CD14-positive monocyte (primary cell): Measurements from ENCODE around the gene YARS2. TPM values are rescaled to one million over a fixed set of nuclear protein-coding genes. Genes with fewer than 3 reads are reported as not detected.

Experiments
- DNase-seq, 3 donors: peaks; one replicate each; pipeline ENCODE4 v3.0.0-alpha.2; 2011 to 2022
- H2AFZ ChIP-seq: 2 replicates; pipeline ENCODE4 v1.6.0; 2012; ENCODE audit warnings: mild to moderate bottlenecking, low read depth, low read length, inconsistent platforms; ENCODE audit not compliant: insufficient read depth, poor library complexity, severe bottlenecking
- H3K27ac ChIP-seq, 2 donors: 1 replicate in 1 of 2; 2 replicates in 1 of 2; pipeline ENCODE4 v1.5.1; 2012 to 2013; ENCODE audit warnings: low read length in 2 of 2, control low read depth in 1 of 2, inconsistent platforms in 1 of 2, low read depth in 1 of 2, mild to moderate bottlenecking in 1 of 2
- H3K27me3 ChIP-seq, 2 donors: one replicate each; pipeline versions ENCODE4 v1.6.0 to v1.6.1; 2011 to 2013; ENCODE audit warnings: low read length in 2 of 2; ENCODE audit not compliant: control insufficient read depth in 2 of 2, insufficient read depth in 2 of 2
- H3K36me3 ChIP-seq, 2 donors: replicated peaks in 1 of 2; 1 replicate in 1 of 2; 2 replicates in 1 of 2; pipeline versions ENCODE4 v1.5.1 to v1.6.1; 2012 to 2013; ENCODE audit warnings: low read length in 2 of 2, control low read depth in 1 of 2, inconsistent platforms in 1 of 2, mild to moderate bottlenecking in 1 of 2; ENCODE audit not compliant: insufficient read depth in 2 of 2, control insufficient read depth in 1 of 2
- H3K4me1 ChIP-seq, 2 donors: 1 replicate in 1 of 2; 2 replicates in 1 of 2; pipeline versions ENCODE4 v1.5.1 to v1.6.1; 2012 to 2013; ENCODE audit warnings: low read length in 2 of 2, control low read depth in 1 of 2, inconsistent platforms in 1 of 2, mild to moderate bottlenecking in 1 of 2, moderate library complexity in 1 of 2; ENCODE audit not compliant: insufficient read depth in 2 of 2, control insufficient read depth in 1 of 2
- H3K4me2 ChIP-seq: replicated peaks from 2 replicates; pipeline ENCODE3; 2012; ENCODE audit warnings: low read length, moderate library complexity, mild to moderate bottlenecking; ENCODE audit not compliant: poor library complexity, severe bottlenecking; ENCODE audit errors: extremely low read depth
- H3K4me3 ChIP-seq, 3 experiments: fragments of 200-600 bp in 1 of 3; sonication (generic) in 1 of 3; replicated peaks in 1 of 3; 1 replicate in 2 of 3; 2 replicates in 1 of 3; pipeline ENCODE4 v1.5.1; 2011 to 2013; ENCODE audit warnings: low read length in 3 of 3, mild to moderate bottlenecking in 3 of 3, control low read depth in 2 of 3, low read depth in 2 of 3, inconsistent platforms in 1 of 3, moderate library complexity in 1 of 3
- H3K79me2 ChIP-seq: 2 replicates; pipeline ENCODE4 v1.6.0; 2012; ENCODE audit warnings: mild to moderate bottlenecking, control low read depth, inconsistent platforms, low read length, moderate library complexity; ENCODE audit not compliant: insufficient read depth
- H3K9ac ChIP-seq: 2 replicates; pipeline ENCODE4 v1.6.0; 2017; ENCODE audit warnings: low read length, mild to moderate bottlenecking; ENCODE audit not compliant: insufficient read depth, poor library complexity, severe bottlenecking
- H3K9me3 ChIP-seq, 2 donors: replicated peaks in 1 of 2; 1 replicate in 1 of 2; 2 replicates in 1 of 2; pipeline versions ENCODE4 v1.5.1 to v1.6.1; 2012 to 2013; ENCODE audit warnings: low read length in 2 of 2, control low read depth in 1 of 2; ENCODE audit not compliant: control insufficient read depth in 1 of 2, insufficient read depth in 1 of 2
- H4K20me1 ChIP-seq: 2 replicates; pipeline ENCODE4 v1.6.0; 2012; ENCODE audit warnings: mild to moderate bottlenecking, low read length, control low read depth, moderate library complexity; ENCODE audit not compliant: insufficient read depth
- H3K27ac Mint-ChIP-seq, 7 donors: one replicate each; pipeline ENCODE4 v1.8.0; 2020; ENCODE audit warnings: mild to moderate bottlenecking in 7 of 7, mixed read lengths in 7 of 7, moderate library complexity in 6 of 7, inconsistent platforms in 2 of 7
- H3K27me3 Mint-ChIP-seq, 3 donors: one replicate each; pipeline ENCODE4 v1.8.0; 2021 to 2022; ENCODE audit warnings: low read depth in 3 of 3, mild to moderate bottlenecking in 3 of 3, mixed read lengths in 3 of 3, moderate library complexity in 3 of 3, inconsistent platforms in 1 of 3
- H3K36me3 Mint-ChIP-seq, 2 donors: one replicate each; pipeline ENCODE4 v1.8.0; 2020; ENCODE audit warnings: mixed read lengths in 2 of 2, inconsistent platforms in 1 of 2, mild to moderate bottlenecking in 1 of 2
- H3K4me1 Mint-ChIP-seq: one replicate; pipeline ENCODE4 v1.8.0; 2020; ENCODE audit warnings: mild to moderate bottlenecking, mixed read lengths
- H3K4me3 Mint-ChIP-seq, 2 donors: one replicate each; pipeline ENCODE4 v1.8.0; 2020; ENCODE audit warnings: mild to moderate bottlenecking in 2 of 2, mixed read lengths in 2 of 2, moderate library complexity in 1 of 2
- H3K9me3 Mint-ChIP-seq, 7 donors: one replicate each; pipeline ENCODE4 v1.8.0; 2020 to 2022; ENCODE audit warnings: mixed read lengths in 7 of 7, mild to moderate bottlenecking in 6 of 7, moderate library complexity in 6 of 7, inconsistent platforms in 2 of 7
- CTCF ChIP-seq: fragments of 200-600 bp; IDR thresholded peaks from one replicate; pipeline ENCODE4 v1.8.0; 2022; ENCODE audit warnings: antibody characterized with exemption, mild to moderate bottlenecking
- WGBS: methylation state at CpG from one replicate; pipeline ENCODE4 v1.1.5; 2013; ENCODE audit warnings: missing lambda C conversion rate; ENCODE audit not compliant: insufficient coverage; 5-methylcytosine and 5-hydroxymethylcytosine counted together
- intact Hi-C, 2 donors: fragments of 100-400 bp; cut with micrococcal nuclease; formaldehyde crosslinking; loops; one replicate each; pipeline versions ENCODE4 v1.15.0 to v1.15.1; 2023
- polyA plus RNA-seq, 3 donors: library from polyadenylated mRNA; depleted of rRNA in 1 of 3; unstranded in 2 of 3; stranded (reverse) in 1 of 3; fragments of 300-500 nt in 2 of 3; fragments of >200 nt in 1 of 3; fragmentation: Illumina TruSeq in 2 of 3; gene quantifications; 1 replicate in 2 of 3; 2 replicates in 1 of 3; pipeline ENCODE4 v1.2.3, GENCODE V29; 2012 to 2021

YARS2 gene
- polyA plus RNA-seq, 3 donors: 4.5 to 7.5 (median 6.6) TPM

DNA sequence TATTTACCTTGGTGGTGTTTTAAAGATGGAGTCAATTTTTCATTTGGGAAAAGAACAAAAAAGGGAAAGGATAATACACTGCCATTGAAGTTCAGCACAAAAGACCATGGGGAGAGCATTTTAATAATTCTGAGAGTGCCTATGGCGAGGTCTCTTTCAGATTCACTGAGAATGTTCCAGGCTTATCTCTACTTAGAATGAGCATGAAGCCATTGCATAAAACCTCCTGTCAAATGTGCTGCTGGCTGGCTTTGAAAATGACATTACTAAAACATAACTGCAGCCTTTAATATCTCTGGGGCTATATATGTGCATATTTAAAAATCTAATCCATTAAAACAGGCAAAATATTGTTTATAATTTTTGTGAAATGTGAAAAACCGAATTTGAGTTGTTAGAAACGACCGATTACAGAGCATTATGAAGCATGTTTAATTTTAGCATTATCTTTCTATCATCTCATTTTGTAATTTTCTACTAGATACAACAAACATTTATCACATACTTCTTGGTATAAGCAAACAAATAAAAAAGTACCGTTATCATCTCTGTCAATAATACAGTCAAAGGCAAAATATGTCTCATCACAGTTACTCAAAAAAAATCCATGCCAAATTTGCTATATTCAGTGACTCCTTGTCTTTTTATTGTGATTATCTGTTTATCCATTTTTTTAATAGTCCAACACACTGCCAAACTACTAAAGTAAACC, 45.7 kb upstream of the YARS2 start:
- peaks cover 0 to 6% (median 2%) of the 10 kb centered on the region in 7 donors for H3K9me3 Mint-ChIP-seq
- TF ChIP-seq CTCF: no peak
- Histone ChIP-seq H4K20me1 (no peaks in the 10 kb centered on the region), H3K4me2 (no peak overlapping the region), H3K36me3 (no peaks in the 10 kb centered on the region), H3K9ac (no peak overlapping the region), H2AFZ (no peak overlapping the region), H3K27ac (no peak overlapping the region), H3K4me3 (no peak overlapping the region), H3K4me1 (no peaks in the 10 kb centered on the region), H3K79me2 (no peaks in the 10 kb centered on the region), H3K9me3 (no peaks in the 10 kb centered on the region), H3K27me3 (no peaks in the 10 kb centered on the region)
- no peaks in the 10 kb centered on the region for H3K4me1 Mint-ChIP-seq
- H3K4me3 Mint-ChIP-seq: no peak overlapping the region
- intact Hi-C loops: no loop called here
- 100% methylated on average over 2 of the region's 5 CpGs for WGBS
- DNase-seq: no peak
- H3K36me3 Mint-ChIP-seq: no peaks in the 10 kb centered on the region
- H3K27ac Mint-ChIP-seq: no peak overlapping the region
- no peaks in the 10 kb centered on the region for H3K27me3 Mint-ChIP-seq

DNA sequence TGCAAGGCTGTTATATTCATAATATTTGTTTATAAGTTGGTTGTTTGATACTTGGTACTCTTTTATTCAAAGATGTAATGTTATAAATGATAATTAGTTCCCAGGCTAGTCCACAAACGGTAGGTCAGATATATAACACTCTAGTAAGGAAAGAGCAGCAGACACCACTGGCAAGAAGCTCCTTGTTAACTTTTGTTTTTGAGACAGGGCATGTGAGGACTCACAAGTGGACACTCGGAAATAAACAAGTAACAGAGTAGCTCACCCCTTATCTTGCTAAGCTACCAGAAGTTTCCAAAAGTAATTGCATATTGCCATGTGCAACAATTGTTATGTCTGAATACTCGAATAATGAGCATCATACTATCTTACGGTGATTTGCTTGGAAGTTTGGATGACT, 38.6 kb upstream of the YARS2 start:
- Histone ChIP-seq H3K4me1 (no peaks in the 10 kb centered on the region), H3K9me3 (no peaks in the 10 kb centered on the region), H3K27me3 (no peaks in the 10 kb centered on the region), H3K36me3 (no peaks in the 10 kb centered on the region), H3K79me2 (no peaks in the 10 kb centered on the region), H4K20me1 (no peaks in the 10 kb centered on the region), H3K4me3 (no peak overlapping the region), H3K27ac (no peak overlapping the region), H3K4me2 (no peak overlapping the region), H3K9ac (no peak overlapping the region), H2AFZ (no peak overlapping the region)
- Mint-ChIP-seq H3K9me3 (peaks cover 0 to 4% (median 0%) of the 10 kb centered on the region in 7 donors), H3K4me3 (no peak overlapping the region), H3K27me3 (no peaks in the 10 kb centered on the region), H3K36me3 (peaks cover 2 to 13% of the 10 kb centered on the region in 2 donors), H3K4me1 (no peaks in the 10 kb centered on the region), H3K27ac (no peak overlapping the region)
- no peak for TF ChIP-seq CTCF
- no peak for DNase-seq
- no CpG with 5 or more reads among the region's 4 CpGs for WGBS
- intact Hi-C loops: no loop called here
